Mucosa of descending colon (tissue), 3 donors: ENCODE data around the gene LRRC4B. TPM values are rescaled to one million over a fixed set of nuclear protein-coding genes. Genes with fewer than 3 reads are reported as not detected.

Experiments
- ATAC-seq: fragments of 200-7000 bp; cut with Tn5 transposase; one replicate; pipeline ENCODE4 v1.9.1; 2020; ENCODE audit warnings: mild to moderate bottlenecking, moderate library complexity
- DNase-seq, 3 donors: peaks; one replicate each; pipeline ENCODE4 v3.0.0-alpha.2; 2020
- H3K36me3 ChIP-seq: fragments of 200-600 bp; one replicate; pipeline ENCODE4 v1.8.0; 2021; ENCODE audit warnings: low read depth, mild to moderate bottlenecking
- H3K4me1 ChIP-seq: fragments of 200-600 bp; one replicate; pipeline ENCODE4 v1.8.0; 2021; ENCODE audit warnings: low read depth, mild to moderate bottlenecking
- H3K4me3 ChIP-seq: fragments of 200-600 bp; one replicate; pipeline ENCODE4 v1.8.0; 2021; ENCODE audit warnings: mild to moderate bottlenecking
- H3K9me3 ChIP-seq: fragments of 200-600 bp; one replicate; pipeline ENCODE4 v1.8.0; 2021; ENCODE audit warnings: mild to moderate bottlenecking
- CTCF ChIP-seq: fragments of 200-600 bp; IDR thresholded peaks from one replicate; pipeline ENCODE4 v1.8.0; 2022; ENCODE audit warnings: antibody characterized with exemption, mild to moderate bottlenecking
- intact Hi-C, 2 donors: fragments of 100-400 bp; cut with DNase I in 1 of 2; cut with micrococcal nuclease in 1 of 2; formaldehyde crosslinking; loops; one replicate each; pipeline versions ENCODE4 v1.11.0 to v1.11.1; 2022; cut with DNase I, micrococcal nuclease
- total RNA-seq, 3 donors: library from RNA; stranded (reverse); fragmentation: NEBNext Ultra II Directional in 2 of 3; extraction: Animal tissue kit (Norgen Biotek cat#: 25700) in 2 of 3; gene quantifications; one replicate each; pipeline versions ENCODE4 v1.2.1 to v1.2.4, GENCODE V29; 2021 to 2023
- donor health status: DM: no; HTN: no; CAD: no; lungs with moderate emphysema.
- donor health status: DM: no; HTN: no; CAD: no.
- donor health status: DM: no; HTN: yes; CAD: no.

Gene LRRC4B
- total RNA-seq, 3 donors from 2014 or later, result 0.52 to 4.8 (median 1.3) TPM

- DNase-seq, result peak in 1 of 3 donors; percentile 31
Measured at GRCh38 chr19:50501186-50501567, 67.1 kb downstream of the LRRC4B start.

GRCh38 chr19:50500753-50501151 lies 67.5 kb downstream of the LRRC4B start:
- Histone ChIP-seq H3K4me1 (no peaks in the 10 kb centered on the region), H3K36me3 (no peaks in the 10 kb centered on the region), H3K4me3 (no peak overlapping the region), H3K9me3 (no peaks in the 10 kb centered on the region)
- ATAC-seq (peak; percentile 26), DNase-seq (peak in 1 of 3 donors; percentile 28)
- TF ChIP-seq CTCF, result no peak
- intact Hi-C loops, result no loop called here

More at GRCh38 chr19:50501186-50501567, 67.1 kb downstream of the LRRC4B start:
- intact Hi-C loops, result no loop called here
- peak; percentile 55 for ATAC-seq
- no peaks in the 10 kb centered on the region for H3K9me3 ChIP-seq
- H3K36me3 ChIP-seq, result no peaks in the 10 kb centered on the region
- no peaks in the 10 kb centered on the region for H3K4me1 ChIP-seq
- no peak overlapping the region for H3K4me3 ChIP-seq
- no peak for TF ChIP-seq CTCF

- DNase-seq, result peak in 1 of 3 donors; percentile 48
- no peak for TF ChIP-seq CTCF
- H3K4me3 ChIP-seq, result no peak overlapping the region
- intact Hi-C loops, result no loop called here
- ATAC-seq, result peak; percentile 34
- no peaks in the 10 kb centered on the region for H3K4me1 ChIP-seq
- H3K9me3 ChIP-seq, result no peaks in the 10 kb centered on the region
- no peaks in the 10 kb centered on the region for H3K36me3 ChIP-seq
Measured at GRCh38 chr19:50500060-50500752, 68.0 kb downstream of the LRRC4B start.

GRCh38 chr19:50498219-50499056 lies 69.8 kb downstream of the LRRC4B start:
- no peak for TF ChIP-seq CTCF
- intact Hi-C loops, result no loop called here
- ATAC-seq (no peak), DNase-seq (no peak)
- H3K4me1 ChIP-seq, result no peaks in the 10 kb centered on the region
- no peak overlapping the region for H3K4me3 ChIP-seq
- no peaks in the 10 kb centered on the region for H3K36me3 ChIP-seq
- H3K9me3 ChIP-seq, result no peaks in the 10 kb centered on the region

GRCh38 chr19:50497022-50497405 lies 71.2 kb downstream of the LRRC4B start:
- TF ChIP-seq CTCF, result no peak
- ATAC-seq, result no peak

More at GRCh38 chr19:50497022-50497405, 71.2 kb downstream of the LRRC4B start:
- Histone ChIP-seq H3K4me3 (no peak overlapping the region), H3K9me3 (no peaks in the 10 kb centered on the region), H3K4me1 (no peaks in the 10 kb centered on the region), H3K36me3 (no peaks in the 10 kb centered on the region)
- intact Hi-C loops, result no loop called here
- peak in 1 of 3 donors; percentile 13 for DNase-seq
